K562 treated with DMSO at 1 percent for 12 hours (cell line): Measurements from ENCODE around the gene KCNJ9. TPM values are rescaled to one million over a fixed set of nuclear protein-coding genes. Genes with fewer than 3 reads are reported as not detected.

Source experiments
- total RNA-seq: library from RNA; unstranded; fragments of 300-600 nt; gene quantifications from 2 replicates; pipeline ENCODE4 v1.2.3, GENCODE V29; 2022; ENCODE audit not compliant: insufficient read depth

KCNJ9 gene
- not detected in 2 replicates for total RNA-seq

GRCh38 chr1:160081261-160081936 is at the start of gene KCNJ9:
Gene KCNJ9, plus strand, starts transcription at chr1:160081538. Its CDS starts 2,493 bp downstream, at chr1:160084031.

DNA sequence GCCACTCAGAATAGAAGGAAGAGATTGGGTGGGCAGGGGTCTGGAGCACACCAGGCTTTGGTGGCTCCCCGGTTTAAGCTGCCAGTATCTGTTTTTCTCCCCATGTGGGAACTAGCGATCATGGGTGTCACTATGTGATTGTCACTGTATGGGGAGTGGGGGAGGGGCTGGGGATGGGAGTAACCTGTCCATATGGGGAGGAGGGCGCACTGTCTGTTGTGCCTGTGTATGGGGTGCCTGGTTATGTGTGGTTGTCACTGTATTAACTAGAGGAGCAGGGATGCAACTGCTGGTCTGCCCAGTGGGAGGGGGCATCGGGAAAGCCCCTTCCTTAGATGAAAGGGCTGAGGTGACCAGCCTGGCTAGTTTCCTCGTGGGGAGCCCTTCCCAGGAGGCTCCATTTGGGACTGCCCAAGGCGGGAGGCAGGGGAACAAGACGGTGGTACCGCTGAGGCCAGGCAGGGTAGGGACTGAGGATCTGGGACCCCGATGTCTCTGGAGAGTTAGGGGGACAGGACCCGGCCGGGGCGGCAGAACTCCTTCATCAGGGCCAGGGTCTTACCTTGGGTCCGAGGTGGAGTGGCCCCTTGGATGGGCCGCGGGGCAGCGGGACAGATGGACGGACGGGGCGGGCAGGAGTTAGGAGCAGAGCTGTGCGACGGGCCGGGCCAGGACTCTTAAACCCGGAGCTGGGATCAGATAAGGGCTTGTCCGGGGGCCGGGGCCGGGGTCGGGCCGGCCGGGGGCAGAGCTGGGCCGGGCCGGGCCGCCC is 11.7 kb upstream of the KCNJ9 start, which contains the start of gene KCNJ10:
TSS of gene KCNJ10 (minus strand) at position 701 of the 772 bp plus-strand sequence. CDS start 27,628 bp downstream, outside the sequence.

DNA sequence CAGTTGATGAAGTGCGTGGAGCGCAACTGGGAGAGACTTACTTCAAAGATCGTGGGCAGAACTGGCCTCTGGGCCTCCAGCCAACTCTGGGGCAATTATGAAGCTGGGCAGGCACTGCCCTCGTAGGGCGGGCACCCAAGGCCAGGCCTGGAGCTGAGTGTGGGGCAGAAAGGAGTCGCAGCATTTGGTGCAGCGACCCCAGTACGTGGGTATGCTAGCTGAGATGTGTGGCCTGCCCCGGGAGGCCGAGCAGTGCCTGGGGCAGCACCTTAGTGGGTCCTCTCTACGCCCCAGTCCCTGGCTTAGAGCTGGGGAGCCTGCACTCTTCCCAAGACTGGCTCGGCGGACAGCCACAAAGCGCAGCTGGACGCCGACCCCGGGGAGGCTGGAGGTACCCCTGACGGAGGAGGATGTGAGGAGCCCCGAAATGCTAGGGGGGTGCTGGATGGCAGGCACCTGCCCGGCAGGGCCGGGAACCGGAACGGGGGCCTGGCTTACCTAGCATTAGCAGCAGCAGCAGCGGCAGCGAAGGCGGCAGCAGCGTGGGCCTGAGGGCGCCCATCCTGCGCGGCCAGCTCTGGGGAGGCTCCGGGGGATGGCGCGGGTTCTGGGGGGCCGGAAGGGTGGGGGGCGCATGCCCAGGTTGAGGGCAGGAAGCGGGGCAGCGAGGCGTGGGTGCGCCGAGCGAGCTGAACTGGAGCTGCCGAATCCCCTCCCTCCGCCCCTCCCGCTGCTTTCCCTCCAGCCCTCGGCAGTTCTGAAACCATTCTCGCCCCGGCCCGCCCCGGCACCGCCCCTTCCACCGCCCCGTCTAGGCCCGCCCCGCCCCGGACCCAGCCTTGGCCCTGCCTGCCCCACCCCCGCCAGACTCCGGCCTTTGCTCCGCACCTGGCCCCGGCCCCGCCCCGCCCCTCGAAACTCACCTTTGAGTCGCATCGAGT is 16.8 kb downstream of the KCNJ9 start, which contains the start of gene IGSF8:
TSS of gene IGSF8 (minus strand) at position 709 of the 941 bp plus-strand sequence. CDS start at position 562, 147 bp downstream.

GRCh38 chr1:160115545-160116282 is 34.4 kb downstream of the KCNJ9 start, which contains the start of gene ATP1A2:
Gene ATP1A2, plus strand, starts transcription at chr1:160115759. Its CDS starts 103 bp downstream, at chr1:160115862.

Other genes with a start within 250 kb of the KCNJ9 start
- gene VSIG8, start 218.9 kb upstream of the KCNJ9 start, total RNA-seq: not detected in 2 replicates
- gene CFAP45, start 181.4 kb upstream of the KCNJ9 start, total RNA-seq: 0.77 TPM in 1 of 2 replicates, not detected in the other
- gene TAGLN2, start 156.0 kb upstream of the KCNJ9 start, total RNA-seq: 369 and 386 TPM in 2 replicates
- not detected in 2 replicates for gene IGSF9, start 135.9 kb upstream of the KCNJ9 start, total RNA-seq
- gene SLAMF9, start 127.3 kb upstream of the KCNJ9 start, total RNA-seq: not detected in 2 replicates
- 1.6 and 3.5 TPM in 2 replicates for gene PIGM, start 49.5 kb upstream of the KCNJ9 start, total RNA-seq
- not detected in 2 replicates for gene KCNJ10, start 11.4 kb upstream of the KCNJ9 start, total RNA-seq
- gene IGSF8, start 17.1 kb downstream of the KCNJ9 start, total RNA-seq: 20.7 and 21.0 TPM in 2 replicates
- not detected in 2 replicates for gene ATP1A2, start 34.2 kb downstream of the KCNJ9 start, total RNA-seq
- not detected in 2 replicates for gene ATP1A4, start 70.1 kb downstream of the KCNJ9 start, total RNA-seq
- gene CASQ1, start 109.0 kb downstream of the KCNJ9 start, total RNA-seq: 0.46 and 0.50 TPM in 2 replicates
- gene PEA15, start 123.8 kb downstream of the KCNJ9 start, total RNA-seq: 38.5 and 63.8 TPM in 2 replicates
- 43.0 and 102 TPM in 2 replicates for gene DCAF8, start 181.0 kb downstream of the KCNJ9 start, total RNA-seq
- 23.4 and 40.9 TPM in 2 replicates for gene PEX19, start 203.6 kb downstream of the KCNJ9 start, total RNA-seq